ENCODE measurements around the gene ZDHHC8. TPM values are rescaled to one million over a fixed set of nuclear protein-coding genes. Genes with fewer than 3 reads are reported as not detected.

Gene ZDHHC8
- polyA plus RNA-seq, 2 of the 4 experiments (the other 2 are of a cell fraction): 5.3 to 28.1 TPM

GRCh38 chr22:20170170-20170569 lies 38.6 kb downstream of the ZDHHC8 start:
- no peaks in the 10 kb centered on the region for H3K9me3 ChIP-seq

DNA sequence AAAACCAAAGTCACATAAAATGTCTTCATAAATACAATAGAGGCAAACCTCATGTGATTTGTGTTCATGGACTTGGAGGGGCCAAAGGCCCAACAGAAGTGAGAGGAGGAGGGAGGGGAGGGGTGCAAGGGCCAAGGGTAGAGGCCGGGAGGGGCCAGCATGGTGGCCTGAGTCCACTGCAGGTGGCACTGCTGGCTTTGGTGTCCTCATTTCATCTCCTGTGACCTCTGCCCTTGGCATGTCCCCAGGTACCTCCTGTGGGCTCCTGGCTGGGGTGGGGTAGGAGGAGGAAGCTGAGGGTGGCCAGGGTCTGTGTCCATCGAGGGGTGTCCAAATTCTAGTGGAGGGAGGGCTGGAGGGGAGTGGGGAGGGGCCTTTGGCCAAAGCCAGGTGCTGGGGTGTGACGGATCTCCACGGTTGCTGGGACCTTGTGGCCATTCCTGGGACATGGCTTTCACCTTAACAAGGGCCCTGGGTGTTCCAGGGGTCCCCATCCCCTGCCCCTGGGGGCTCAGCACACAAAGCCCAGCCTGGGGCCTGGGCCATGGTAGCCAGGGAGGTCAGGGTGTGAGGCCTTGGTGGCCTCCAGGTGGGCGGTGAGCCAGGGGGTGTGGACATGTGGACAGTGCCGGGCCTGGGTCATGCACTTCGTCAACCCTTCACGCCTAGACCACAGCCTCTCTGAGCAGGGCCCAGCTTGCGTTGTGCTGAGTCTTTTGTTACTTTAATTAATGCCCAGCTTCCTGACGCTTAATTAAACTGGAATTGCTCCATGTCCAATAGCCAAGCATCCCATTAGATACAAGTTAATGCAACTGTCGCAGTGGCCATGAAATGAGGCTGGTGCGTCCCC lies 39.9 kb downstream of the ZDHHC8 start:
- WGBS (ENCODE audit: missing lambda C conversion rate): 59% methylated on average over 7 of the region's 12 CpGs
- ATAC-seq: no peak
- POLR2A ChIA-PET: no interaction called here
- no peak for TF ChIP-seq SMC3 (IDR thresholded peaks at IDR 0.05)
- TF ChIP-seq SREBF2 (IDR thresholded peaks at IDR 0.05): no peak
- TF ChIP-seq, protein P1, sequence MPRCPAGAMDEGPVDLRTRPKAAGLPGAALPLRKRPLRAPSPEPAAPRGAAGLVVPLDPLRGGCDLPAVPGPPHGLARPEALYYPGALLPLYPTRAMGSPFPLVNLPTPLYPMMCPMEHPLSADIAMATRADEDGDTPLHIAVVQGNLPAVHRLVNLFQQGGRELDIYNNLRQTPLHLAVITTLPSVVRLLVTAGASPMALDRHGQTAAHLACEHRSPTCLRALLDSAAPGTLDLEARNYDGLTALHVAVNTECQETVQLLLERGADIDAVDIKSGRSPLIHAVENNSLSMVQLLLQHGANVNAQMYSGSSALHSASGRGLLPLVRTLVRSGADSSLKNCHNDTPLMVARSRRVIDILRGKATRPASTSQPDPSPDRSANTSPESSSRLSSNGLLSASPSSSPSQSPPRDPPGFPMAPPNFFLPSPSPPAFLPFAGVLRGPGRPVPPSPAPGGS (IDR thresholded peaks at IDR 0.05): no peak
- TF ChIP-seq CTCF (IDR thresholded peaks at IDR 0.05): no peak
- TF ChIP-seq RAD21 (conservative IDR thresholded peaks at IDR 0.05 in 1 of 2, IDR thresholded peaks at IDR 0.05 in 1 of 2): no peak
- no peak for TF ChIP-seq CEBPB (IDR thresholded peaks at IDR 0.05)
- TF ChIP-seq ZSCAN20 (CRISPR knock-in tag; IDR thresholded peaks at IDR 0.05): no peak
- no peak for TF ChIP-seq KDM5A (IDR thresholded peaks at IDR 0.05)
- no peak for TF ChIP-seq FOXS1 (CRISPR knock-in tag; IDR thresholded peaks at IDR 0.05)
- TF ChIP-seq BHLHE40 (IDR thresholded peaks at IDR 0.05; ENCODE audit: low read depth, low read length): no peak
- TF ChIP-seq HOXA7 (CRISPR knock-in tag; IDR thresholded peaks at IDR 0.05): no peak
- no peak for TF ChIP-seq CBX2 (IDR thresholded peaks at IDR 0.05; ENCODE audit: borderline replicate concordance, low read depth)
- TF ChIP-seq ESRRA (IDR thresholded peaks at IDR 0.05; ENCODE audit: borderline replicate concordance, low read length): no peak
- no peak for DNase-seq (ENCODE audit: low read depth in 1 of 2, low spot score in 1 of 2)
- FAIRE-seq: no peak
- Histone ChIP-seq H3K27ac (no peak overlapping the region), H3K4me1 (no peaks in the 10 kb centered on the region), H3K9me3 (no peaks in the 10 kb centered on the region), H3K4me3 (no peak overlapping the region), H3K4me2 (no peak overlapping the region)
- CTCF ChIA-PET: interaction anchor here (0.7 to 1.8 kb wide), 2 partner anchors 40 to 114 kb away, joined by 3 to 8 read pairs; no protein-coding TSS in a partner anchor

More at GRCh38 chr22:20170170-20170569, 38.6 kb downstream of the ZDHHC8 start:
- Histone ChIP-seq H3K27ac (no peak overlapping the region), H3K4me3 (no peak overlapping the region), H3K4me2 (no peak overlapping the region), H3K4me1 (no peaks in the 10 kb centered on the region)
- ChIA-PET POLR2A (no interaction called here), CTCF (no interaction called here)
- TF ChIP-seq FOXS1 (CRISPR knock-in tag; IDR thresholded peaks at IDR 0.05) (no peak), HOXB13 (CRISPR knock-in tag; IDR thresholded peaks at IDR 0.05; ENCODE audit: low read depth) (no peak), SMC3 (IDR thresholded peaks at IDR 0.05) (no peak), CBX8 (IDR thresholded peaks at IDR 0.05) (no peak), CEBPB (IDR thresholded peaks at IDR 0.05) (no peak), FOSB (CRISPR knock-in tag; IDR thresholded peaks at IDR 0.05) (no peak), EP300 (IDR thresholded peaks at IDR 0.05) (no peak), MYC (IDR thresholded peaks at IDR 0.05; ENCODE audit: borderline replicate concordance, low read length) (no peak), RCOR1 (IDR thresholded peaks at IDR 0.05; ENCODE audit: low read depth, low read length) (no peak), CBX2 (IDR thresholded peaks at IDR 0.05; ENCODE audit: borderline replicate concordance, low read depth) (no peak), BHLHE40 (IDR thresholded peaks at IDR 0.05; ENCODE audit: low read depth, low read length) (no peak), ZC3H11A (IDR thresholded peaks at IDR 0.05) (no peak), MAZ (IDR thresholded peaks at IDR 0.05; ENCODE audit: borderline replicate concordance, low read depth, low read length) (no peak), SREBF2 (IDR thresholded peaks at IDR 0.05) (no peak), ZSCAN20 (CRISPR knock-in tag; IDR thresholded peaks at IDR 0.05) (no peak), ESRRA (IDR thresholded peaks at IDR 0.05; ENCODE audit: borderline replicate concordance, low read length) (no peak), POLR2AphosphoS2 (conservative IDR thresholded peaks at IDR 0.05; ENCODE audit: low read length) (no peak), HOXA7 (CRISPR knock-in tag; IDR thresholded peaks at IDR 0.05) (no peak)
- TF ChIP-seq, protein P2, sequence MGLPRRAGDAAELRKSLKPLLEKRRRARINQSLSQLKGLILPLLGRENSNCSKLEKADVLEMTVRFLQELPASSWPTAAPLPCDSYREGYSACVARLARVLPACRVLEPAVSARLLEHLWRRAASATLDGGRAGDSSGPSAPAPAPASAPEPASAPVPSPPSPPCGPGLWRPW (IDR thresholded peaks at IDR 0.05): no peak
- no peak for ATAC-seq
- WGBS (ENCODE audit: missing lambda C conversion rate): 65% methylated on average over 4 of the region's 13 CpGs
- DNase-seq (ENCODE audit: low read depth in 1 of 2, low spot score in 1 of 2): no peak
- FAIRE-seq: no peak

All from A549 (cell line).